GM10248 (cell line): Measurements from ENCODE around the gene METTL22.

ENCODE experiments used
- CTCF ChIA-PET: fragments of 300-600 bp; sonication (Branson Sonifier 250); formaldehyde crosslinking; extraction: SDS; loops from one replicate; lab custom pipeline; 2021; ENCODE audit warnings: antibody characterized with exemption; lab: Yijun Ruan, JAX
- POLR2A ChIA-PET: fragments of 350-650 bp; sonication (Branson Sonifier 250); formaldehyde crosslinking; extraction: SDS; loops from one replicate; lab custom pipeline; 2020; ENCODE audit warnings: antibody characterized with exemption; lab: Yijun Ruan, JAX
- DNase-seq: peaks from one replicate; pipeline ENCODE4 v3.0.0; 2012; ENCODE audit errors: extremely low spot score
- CTCF ChIP-seq: IDR thresholded peaks from 2 replicates; pipeline ENCODE4 v1.5.1; 2012; ENCODE audit warnings: mild to moderate bottlenecking, low read depth; ENCODE audit errors: extremely low read depth, missing control alignments, control extremely low read depth

The METTL22 gene

GRCh38 chr16:8591451-8591850 is 30.0 kb upstream of the METTL22 start:
- no peak for DNase-seq
- TF ChIP-seq CTCF = no peak
- ChIA-PET POLR2A (no interaction called here), CTCF (no interaction called here)

- no peak for DNase-seq
- TF ChIP-seq CTCF = no peak
- POLR2A ChIA-PET = no interaction called here
- CTCF ChIA-PET = no interaction called here
Measured at GRCh38 chr16:8594149-8594666, 27.3 kb upstream of the METTL22 start.

- POLR2A ChIA-PET = interaction anchor here (0.6 kb wide), 2 partner anchors 54 to 177 kb away, joined by 3 to 5 read pairs; no protein-coding TSS in a partner anchor
Measured at GRCh38 chr16:8595783-8596182, 25.7 kb upstream of the METTL22 start.

GRCh38 chr16:8596581-8596980 is 24.9 kb upstream of the METTL22 start:
- TF ChIP-seq CTCF = no peak
- no peak for DNase-seq
- CTCF ChIA-PET = interaction anchor here (1.0 to 3.3 kb wide), 3 partner anchors 13 to 64 kb away, joined by 3 to 14 read pairs (median 4); no protein-coding TSS in a partner anchor
- POLR2A ChIA-PET = no interaction called here

More at GRCh38 chr16:8595783-8596182, 25.7 kb upstream of the METTL22 start:
- TF ChIP-seq CTCF = no peak
- no peak for DNase-seq
- CTCF ChIA-PET = interaction anchor here (2.0 kb wide), 1 partner anchor 65 kb away, joined by 4 read pairs; no protein-coding TSS in a partner anchor

GRCh38 chr16:8600144-8600775 is 21.2 kb upstream of the METTL22 start:
- ChIA-PET CTCF (interaction anchor here (1.6 kb wide), 1 partner anchor 10 kb away, joined by 4 read pairs; no protein-coding TSS in a partner anchor), POLR2A (no interaction called here)
- no peak for DNase-seq
- TF ChIP-seq CTCF = no peak

- POLR2A ChIA-PET = no interaction called here
- no peak for DNase-seq
- no peak for TF ChIP-seq CTCF
- CTCF ChIA-PET = interaction anchor here (1.4 kb wide), 1 partner anchor 10 kb away, joined by 3 read pairs; no protein-coding TSS in a partner anchor
Measured at GRCh38 chr16:8605554-8605953, 15.9 kb upstream of the METTL22 start.
